WTC11 (cell line): ENCODE results near the gene LIN28A.

Experiments
- CREB1 ChIP-seq: sonication (generic); formaldehyde crosslinking; IDR thresholded peaks from 2 replicates; pipeline ENCODE4 v1.8.0; 2023; ENCODE audit warnings: mild to moderate bottlenecking, missing genetic modification reagents
- HMGA2 ChIP-seq: fragments of 250-450 bp; sonication (Bioruptor Pico); IDR thresholded peaks from 2 replicates; pipeline ENCODE4 v1.4.0; 2021; ENCODE audit warnings: mild to moderate bottlenecking, moderate library complexity
- NFE2L1 ChIP-seq: sonication (generic); formaldehyde crosslinking; IDR thresholded peaks from 2 replicates; pipeline ENCODE4 v1.8.1; 2023; ENCODE audit warnings: missing genetic modification reagents
- NFYB ChIP-seq: sonication (generic); formaldehyde crosslinking; conservative IDR thresholded peaks from 2 replicates; pipeline ENCODE4 v1.8.0; 2022; ENCODE audit warnings: low read depth, missing genetic modification reagents
- NR2C2 ChIP-seq: sonication (generic); formaldehyde crosslinking; IDR thresholded peaks from 2 replicates; pipeline ENCODE4 v1.8.0; 2022; ENCODE audit warnings: mild to moderate bottlenecking, missing genetic modification reagents
- NR3C1 ChIP-seq: sonication (generic); formaldehyde crosslinking; conservative IDR thresholded peaks from 2 replicates; pipeline ENCODE4 v1.8.1; 2023; ENCODE audit warnings: low read depth, mild to moderate bottlenecking, missing genetic modification reagents
- ZNF263 ChIP-seq: sonication (generic); formaldehyde crosslinking; IDR thresholded peaks from 2 replicates; pipeline ENCODE4 v1.8.1; 2022; ENCODE audit warnings: low read depth, mild to moderate bottlenecking, moderate library complexity, missing genetic modification reagents
- ZNF317 ChIP-seq: sonication (generic); formaldehyde crosslinking; IDR thresholded peaks from 2 replicates; pipeline ENCODE4 v1.8.1; 2023; ENCODE audit warnings: low read depth, mild to moderate bottlenecking, moderate library complexity, missing genetic modification reagents, borderline replicate concordance
- TF ChIP-seq, protein P1 (sequence below): fragments of 200-600 bp; IDR thresholded peaks from 2 replicates; pipeline ENCODE4 v1.8.0; 2022; ENCODE audit warnings: antibody characterized with exemption
- TF ChIP-seq, protein P2 (sequence below): sonication (generic); formaldehyde crosslinking; IDR thresholded peaks from 2 replicates; pipeline ENCODE4 v1.8.0; 2023; ENCODE audit warnings: mild to moderate bottlenecking, missing genetic modification reagents
- TF ChIP-seq, protein P3 (sequence below): sonication (generic); formaldehyde crosslinking; IDR thresholded peaks from 2 replicates; pipeline ENCODE4 v1.8.0; 2023; ENCODE audit warnings: missing genetic modification reagents, mild to moderate bottlenecking, borderline replicate concordance
- TF ChIP-seq, protein P4 (sequence below): sonication (generic); formaldehyde crosslinking; IDR thresholded peaks from 2 replicates; pipeline ENCODE4 v1.8.0; 2022; ENCODE audit warnings: mild to moderate bottlenecking, missing genetic modification reagents
- TF ChIP-seq, protein P5 (sequence below): sonication (generic); formaldehyde crosslinking; IDR thresholded peaks from 2 replicates; pipeline ENCODE4 v1.8.1; 2022; ENCODE audit warnings: low read depth, missing genetic modification reagents, borderline replicate concordance
- TF ChIP-seq, protein P6 (sequence below): sonication (generic); formaldehyde crosslinking; IDR thresholded peaks from 2 replicates; pipeline ENCODE4 v1.8.1; 2022; ENCODE audit warnings: missing genetic modification reagents, borderline replicate concordance

DNA sequence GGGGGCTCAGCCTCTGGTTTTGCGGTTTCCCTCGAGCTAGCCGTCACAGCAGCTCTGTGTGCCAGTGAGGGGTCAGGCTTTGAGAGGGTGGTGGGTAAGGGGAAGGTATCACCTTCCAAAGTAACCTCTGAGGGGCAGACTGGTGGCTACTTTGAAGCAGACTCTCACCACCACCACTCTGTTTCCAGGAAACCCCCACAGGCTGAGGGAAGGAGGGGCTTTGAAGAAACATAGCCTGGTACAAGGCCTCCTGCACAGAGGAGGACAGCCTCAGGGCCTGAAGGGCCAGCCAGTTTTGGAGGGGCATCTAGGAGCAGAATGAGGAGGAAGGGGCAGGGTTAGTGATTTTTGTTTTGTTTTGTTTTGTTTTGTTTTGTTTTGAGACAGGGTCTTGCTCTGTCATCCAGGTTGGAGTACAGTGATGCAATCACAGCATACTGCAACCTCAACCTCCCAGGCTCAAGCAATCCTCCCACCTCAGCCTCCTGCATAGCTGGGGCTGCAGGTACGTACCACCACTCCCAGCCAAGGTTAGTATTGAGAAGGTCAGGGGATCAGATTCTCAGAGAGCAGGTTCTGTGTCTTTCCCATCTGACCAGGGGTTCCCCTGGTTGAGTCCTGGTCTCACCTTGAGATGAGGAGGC lies 20.9 kb upstream of the LIN28A start:
- TF ChIP-seq CREB1 (CRISPR knock-in tag), result no peak
- TF ChIP-seq ZNF317, result no peak
- no peak for TF ChIP-seq HMGA2
- TF ChIP-seq, protein P1, sequence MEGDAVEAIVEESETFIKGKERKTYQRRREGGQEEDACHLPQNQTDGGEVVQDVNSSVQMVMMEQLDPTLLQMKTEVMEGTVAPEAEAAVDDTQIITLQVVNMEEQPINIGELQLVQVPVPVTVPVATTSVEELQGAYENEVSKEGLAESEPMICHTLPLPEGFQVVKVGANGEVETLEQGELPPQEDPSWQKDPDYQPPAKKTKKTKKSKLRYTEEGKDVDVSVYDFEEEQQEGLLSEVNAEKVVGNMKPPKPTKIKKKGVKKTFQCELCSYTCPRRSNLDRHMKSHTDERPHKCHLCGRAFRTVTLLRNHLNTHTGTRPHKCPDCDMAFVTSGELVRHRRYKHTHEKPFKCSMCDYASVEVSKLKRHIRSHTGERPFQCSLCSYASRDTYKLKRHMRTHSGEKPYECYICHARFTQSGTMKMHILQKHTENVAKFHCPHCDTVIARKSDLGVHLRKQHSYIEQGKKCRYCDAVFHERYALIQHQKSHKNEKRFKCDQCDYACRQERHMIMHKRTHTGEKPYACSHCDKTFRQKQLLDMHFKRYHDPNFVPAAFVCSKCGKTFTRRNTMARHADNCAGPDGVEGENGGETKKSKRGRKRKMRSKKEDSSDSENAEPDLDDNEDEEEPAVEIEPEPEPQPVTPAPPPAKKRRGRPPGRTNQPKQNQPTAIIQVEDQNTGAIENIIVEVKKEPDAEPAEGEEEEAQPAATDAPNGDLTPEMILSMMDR, result no peak
- TF ChIP-seq, protein P2, sequence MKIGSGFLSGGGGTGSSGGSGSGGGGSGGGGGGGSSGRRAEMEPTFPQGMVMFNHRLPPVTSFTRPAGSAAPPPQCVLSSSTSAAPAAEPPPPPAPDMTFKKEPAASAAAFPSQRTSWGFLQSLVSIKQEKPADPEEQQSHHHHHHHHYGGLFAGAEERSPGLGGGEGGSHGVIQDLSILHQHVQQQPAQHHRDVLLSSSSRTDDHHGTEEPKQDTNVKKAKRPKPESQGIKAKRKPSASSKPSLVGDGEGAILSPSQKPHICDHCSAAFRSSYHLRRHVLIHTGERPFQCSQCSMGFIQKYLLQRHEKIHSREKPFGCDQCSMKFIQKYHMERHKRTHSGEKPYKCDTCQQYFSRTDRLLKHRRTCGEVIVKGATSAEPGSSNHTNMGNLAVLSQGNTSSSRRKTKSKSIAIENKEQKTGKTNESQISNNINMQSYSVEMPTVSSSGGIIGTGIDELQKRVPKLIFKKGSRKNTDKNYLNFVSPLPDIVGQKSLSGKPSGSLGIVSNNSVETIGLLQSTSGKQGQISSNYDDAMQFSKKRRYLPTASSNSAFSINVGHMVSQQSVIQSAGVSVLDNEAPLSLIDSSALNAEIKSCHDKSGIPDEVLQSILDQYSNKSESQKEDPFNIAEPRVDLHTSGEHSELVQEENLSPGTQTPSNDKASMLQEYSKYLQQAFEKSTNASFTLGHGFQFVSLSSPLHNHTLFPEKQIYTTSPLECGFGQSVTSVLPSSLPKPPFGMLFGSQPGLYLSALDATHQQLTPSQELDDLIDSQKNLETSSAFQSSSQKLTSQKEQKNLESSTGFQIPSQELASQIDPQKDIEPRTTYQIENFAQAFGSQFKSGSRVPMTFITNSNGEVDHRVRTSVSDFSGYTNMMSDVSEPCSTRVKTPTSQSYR (CRISPR knock-in tag), result no peak
- no peak for TF ChIP-seq NR2C2 (CRISPR knock-in tag)
- TF ChIP-seq, protein P3, sequence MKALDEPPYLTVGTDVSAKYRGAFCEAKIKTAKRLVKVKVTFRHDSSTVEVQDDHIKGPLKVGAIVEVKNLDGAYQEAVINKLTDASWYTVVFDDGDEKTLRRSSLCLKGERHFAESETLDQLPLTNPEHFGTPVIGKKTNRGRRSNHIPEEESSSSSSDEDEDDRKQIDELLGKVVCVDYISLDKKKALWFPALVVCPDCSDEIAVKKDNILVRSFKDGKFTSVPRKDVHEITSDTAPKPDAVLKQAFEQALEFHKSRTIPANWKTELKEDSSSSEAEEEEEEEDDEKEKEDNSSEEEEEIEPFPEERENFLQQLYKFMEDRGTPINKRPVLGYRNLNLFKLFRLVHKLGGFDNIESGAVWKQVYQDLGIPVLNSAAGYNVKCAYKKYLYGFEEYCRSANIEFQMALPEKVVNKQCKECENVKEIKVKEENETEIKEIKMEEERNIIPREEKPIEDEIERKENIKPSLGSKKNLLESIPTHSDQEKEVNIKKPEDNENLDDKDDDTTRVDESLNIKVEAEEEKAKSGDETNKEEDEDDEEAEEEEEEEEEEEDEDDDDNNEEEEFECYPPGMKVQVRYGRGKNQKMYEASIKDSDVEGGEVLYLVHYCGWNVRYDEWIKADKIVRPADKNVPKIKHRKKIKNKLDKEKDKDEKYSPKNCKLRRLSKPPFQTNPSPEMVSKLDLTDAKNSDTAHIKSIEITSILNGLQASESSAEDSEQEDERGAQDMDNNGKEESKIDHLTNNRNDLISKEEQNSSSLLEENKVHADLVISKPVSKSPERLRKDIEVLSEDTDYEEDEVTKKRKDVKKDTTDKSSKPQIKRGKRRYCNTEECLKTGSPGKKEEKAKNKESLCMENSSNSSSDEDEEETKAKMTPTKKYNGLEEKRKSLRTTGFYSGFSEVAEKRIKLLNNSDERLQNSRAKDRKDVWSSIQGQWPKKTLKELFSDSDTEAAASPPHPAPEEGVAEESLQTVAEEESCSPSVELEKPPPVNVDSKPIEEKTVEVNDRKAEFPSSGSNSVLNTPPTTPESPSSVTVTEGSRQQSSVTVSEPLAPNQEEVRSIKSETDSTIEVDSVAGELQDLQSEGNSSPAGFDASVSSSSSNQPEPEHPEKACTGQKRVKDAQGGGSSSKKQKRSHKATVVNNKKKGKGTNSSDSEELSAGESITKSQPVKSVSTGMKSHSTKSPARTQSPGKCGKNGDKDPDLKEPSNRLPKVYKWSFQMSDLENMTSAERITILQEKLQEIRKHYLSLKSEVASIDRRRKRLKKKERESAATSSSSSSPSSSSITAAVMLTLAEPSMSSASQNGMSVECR, result no peak
- TF ChIP-seq, protein P4, sequence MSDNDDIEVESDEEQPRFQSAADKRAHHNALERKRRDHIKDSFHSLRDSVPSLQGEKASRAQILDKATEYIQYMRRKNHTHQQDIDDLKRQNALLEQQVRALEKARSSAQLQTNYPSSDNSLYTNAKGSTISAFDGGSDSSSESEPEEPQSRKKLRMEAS (CRISPR knock-in tag), result no peak
- TF ChIP-seq, protein P5, sequence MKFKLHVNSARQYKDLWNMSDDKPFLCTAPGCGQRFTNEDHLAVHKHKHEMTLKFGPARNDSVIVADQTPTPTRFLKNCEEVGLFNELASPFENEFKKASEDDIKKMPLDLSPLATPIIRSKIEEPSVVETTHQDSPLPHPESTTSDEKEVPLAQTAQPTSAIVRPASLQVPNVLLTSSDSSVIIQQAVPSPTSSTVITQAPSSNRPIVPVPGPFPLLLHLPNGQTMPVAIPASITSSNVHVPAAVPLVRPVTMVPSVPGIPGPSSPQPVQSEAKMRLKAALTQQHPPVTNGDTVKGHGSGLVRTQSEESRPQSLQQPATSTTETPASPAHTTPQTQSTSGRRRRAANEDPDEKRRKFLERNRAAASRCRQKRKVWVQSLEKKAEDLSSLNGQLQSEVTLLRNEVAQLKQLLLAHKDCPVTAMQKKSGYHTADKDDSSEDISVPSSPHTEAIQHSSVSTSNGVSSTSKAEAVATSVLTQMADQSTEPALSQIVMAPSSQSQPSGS (CRISPR knock-in tag), result no peak
- no peak for TF ChIP-seq NFYB (CRISPR knock-in tag)
- TF ChIP-seq, protein P6, sequence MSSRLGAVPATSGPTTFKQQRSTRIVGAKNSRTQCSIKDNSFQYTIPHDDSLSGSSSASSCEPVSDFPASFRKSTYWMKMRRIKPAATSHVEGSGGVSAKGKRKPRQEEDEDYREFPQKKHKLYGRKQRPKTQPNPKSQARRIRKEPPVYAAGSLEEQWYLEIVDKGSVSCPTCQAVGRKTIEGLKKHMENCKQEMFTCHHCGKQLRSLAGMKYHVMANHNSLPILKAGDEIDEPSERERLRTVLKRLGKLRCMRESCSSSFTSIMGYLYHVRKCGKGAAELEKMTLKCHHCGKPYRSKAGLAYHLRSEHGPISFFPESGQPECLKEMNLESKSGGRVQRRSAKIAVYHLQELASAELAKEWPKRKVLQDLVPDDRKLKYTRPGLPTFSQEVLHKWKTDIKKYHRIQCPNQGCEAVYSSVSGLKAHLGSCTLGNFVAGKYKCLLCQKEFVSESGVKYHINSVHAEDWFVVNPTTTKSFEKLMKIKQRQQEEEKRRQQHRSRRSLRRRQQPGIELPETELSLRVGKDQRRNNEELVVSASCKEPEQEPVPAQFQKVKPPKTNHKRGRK (CRISPR knock-in tag), result no peak
- TF ChIP-seq NR3C1 (CRISPR knock-in tag), result no peak
- no peak for TF ChIP-seq NFE2L1 (CRISPR knock-in tag)
- no peak for TF ChIP-seq ZNF263 (CRISPR knock-in tag)
